NCI-H146 (cell line): ENCODE measurements around the gene PSMD13.

Source experiments
- DNase-seq: peaks from one replicate; lab custom pipeline; 2025; lab: John Stamatoyannopoulos, UW

Gene PSMD13

DNA sequence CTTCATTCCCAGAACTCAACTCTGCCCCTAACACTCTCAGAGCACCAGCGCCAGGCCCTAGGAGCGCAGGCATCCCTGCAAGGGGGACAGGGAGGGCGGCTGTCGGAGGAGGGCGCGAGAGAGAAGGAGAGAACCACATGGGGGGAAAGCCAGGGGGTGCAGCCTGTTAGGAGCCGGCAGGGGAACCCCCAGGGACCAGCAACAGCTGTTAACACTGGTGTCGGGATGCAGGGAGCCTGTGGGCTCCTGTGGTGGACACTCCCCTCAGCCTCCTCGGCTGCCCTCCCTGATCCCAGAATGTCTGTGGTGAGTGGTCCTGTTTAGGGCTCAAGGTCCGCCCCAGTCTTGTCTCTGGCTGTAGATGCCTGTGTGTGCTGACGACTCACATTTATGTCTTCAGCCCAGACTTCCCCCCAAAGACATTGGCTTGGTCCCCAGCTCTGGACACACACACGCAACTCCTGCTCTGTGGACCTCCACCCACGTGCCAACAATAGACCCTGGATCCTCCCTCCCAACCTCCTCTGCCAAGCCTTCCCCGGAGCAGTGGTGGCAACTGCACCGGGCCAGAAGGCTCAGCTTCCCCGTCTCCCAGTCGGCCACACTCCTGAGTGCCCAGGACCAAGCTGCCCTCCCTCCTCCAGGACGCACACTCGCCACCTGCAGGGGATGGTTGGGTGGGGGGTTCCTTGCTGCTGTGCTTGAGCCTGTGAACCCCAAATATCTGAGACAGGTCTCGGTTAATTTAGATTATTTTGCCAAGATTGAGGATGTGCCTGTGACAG lies 63.4 kb downstream of the PSMD13 start:
- DNase-seq: no peak
